Stomach (tissue), 9 donors: ENCODE data around the gene PTPN3. TPM values are rescaled to one million over a fixed set of nuclear protein-coding genes. Genes with fewer than 3 reads are reported as not detected.

Experiments used
- DNase-seq, 2 donors: peaks; one replicate each; pipeline versions ENCODE4 v3.0.0 to v3.0.0-alpha.2; 2013 to 2019
- H3K27ac ChIP-seq, 5 donors: fragments of 200-600 bp in 4 of 5; sonication (generic) in 4 of 5; one replicate each; pipeline ENCODE4 v1.5.1; 2013 to 2019; ENCODE audit warnings: mild to moderate bottlenecking in 1 of 5, moderate library complexity in 1 of 5
- H3K27me3 ChIP-seq, 3 donors: fragments of 200-600 bp; sonication (generic); one replicate each; pipeline ENCODE4 v1.5.1; 2017 to 2019; ENCODE audit warnings: mixed run types in 1 of 3
- H3K36me3 ChIP-seq, 4 donors: fragments of 200-600 bp; sonication (generic); 1 replicate in 3 of 4; 2 replicates in 1 of 4; pipeline ENCODE4 v1.5.1; 2016 to 2019
- H3K4me1 ChIP-seq, 4 donors: fragments of 200-600 bp; sonication (generic); one replicate each; pipeline ENCODE4 v1.5.1; 2016 to 2019
- H3K4me3 ChIP-seq, 4 donors: fragments of 200-600 bp; sonication (generic) in 3 of 4; one replicate each; pipeline ENCODE4 v1.5.1; 2016 to 2019; ENCODE audit warnings: mild to moderate bottlenecking in 1 of 4
- H3K9me3 ChIP-seq, 4 donors: fragments of 200-600 bp; sonication (generic); one replicate each; pipeline ENCODE4 v1.5.1; 2016 to 2019
- EP300 ChIP-seq: sonication (generic); formaldehyde crosslinking; IDR thresholded peaks from one replicate; pipeline ENCODE4 v1.6.1; 2017; ENCODE audit warnings: antibody characterized with exemption
- POLR2A ChIP-seq, 4 donors: fragments of 450-650 bp; IDR thresholded peaks; one replicate each; pipeline ENCODE4 v1.6.1; 2016; ENCODE audit warnings: antibody characterized with exemption in 4 of 4, control low read depth in 2 of 4, mild to moderate bottlenecking in 1 of 4, moderate library complexity in 1 of 4
- POLR2AphosphoS5 ChIP-seq, 3 donors: sonication (generic); formaldehyde crosslinking; IDR thresholded peaks; one replicate each; pipeline ENCODE4 v1.6.1; 2016; ENCODE audit warnings: antibody characterized with exemption in 3 of 3
- WGBS, 5 donors: extraction: QIAGEN DNeasy Blood & Tissue Kit in 3 of 5; methylation state at CpG; one replicate each; pipeline versions ENCODE4 v1.1.5 to v1.1.7; 2013 to 2018; 5-methylcytosine and 5-hydroxymethylcytosine counted together
- intact Hi-C: fragments of 100-400 bp; cut with DNase I; formaldehyde crosslinking; loops from one replicate; pipeline ENCODE4 v1.15.1; 2023; ENCODE audit warnings: low total_unique reads
- polyA plus RNA-seq, 3 donors: library from polyadenylated mRNA; stranded (reverse); fragments of 200-250 nt; gene quantifications; one replicate each; pipeline ENCODE4 v1.2.3, GENCODE V29; 2013
- total RNA-seq, 5 donors: library from RNA; depleted of rRNA; stranded (reverse); fragments of >200 nt; gene quantifications; one replicate each; pipeline versions ENCODE4 v1.1.0 to v1.2.3, GENCODE V29; 2014 to 2016
- TF ChIP-seq, protein P1 (sequence below), 7 experiments: fragments of 450-650 bp in 4 of 7; fragments of 200-600 bp in 3 of 7; sonication (generic) in 3 of 7; IDR thresholded peaks; one replicate each; pipeline ENCODE4 v1.5.1; 2016 to 2019; ENCODE audit warnings: antibody characterized with exemption in 7 of 7, control low read depth in 2 of 7, mild to moderate bottlenecking in 1 of 7
- donor health status: healthy with polysubstance abuse.
- donor health status: Bipolar disorder and iron deficiency.
- donor health status: healthy.

Gene PTPN3
- total and polyA plus RNA-seq, 8 donors: 4.7 to 16.7 (median 13.1) TPM

DNA sequence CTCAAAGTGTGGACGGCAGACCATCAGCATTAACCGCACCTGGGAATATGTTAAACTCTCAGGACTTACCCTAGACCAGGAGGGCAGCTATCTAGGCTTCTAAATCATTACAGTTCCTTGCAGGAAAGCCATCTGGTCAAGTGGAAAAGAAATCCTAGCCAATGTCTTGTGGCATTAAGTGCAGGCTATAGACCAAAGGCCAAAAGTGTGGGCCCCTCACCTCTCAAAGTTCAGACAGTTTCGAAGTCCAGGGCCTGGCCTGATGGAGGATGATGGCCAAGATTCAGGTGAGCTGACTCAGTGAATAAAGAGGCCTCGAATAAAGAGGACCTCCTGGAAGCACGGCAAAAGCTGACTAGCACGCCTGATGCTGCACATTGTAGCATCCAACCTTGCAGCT is 24.0 kb upstream of the PTPN3 start:
- 79 to 89% (median 87%) methylated on average over 6 of the region's 6 CpGs for WGBS, 5 donors

DNA sequence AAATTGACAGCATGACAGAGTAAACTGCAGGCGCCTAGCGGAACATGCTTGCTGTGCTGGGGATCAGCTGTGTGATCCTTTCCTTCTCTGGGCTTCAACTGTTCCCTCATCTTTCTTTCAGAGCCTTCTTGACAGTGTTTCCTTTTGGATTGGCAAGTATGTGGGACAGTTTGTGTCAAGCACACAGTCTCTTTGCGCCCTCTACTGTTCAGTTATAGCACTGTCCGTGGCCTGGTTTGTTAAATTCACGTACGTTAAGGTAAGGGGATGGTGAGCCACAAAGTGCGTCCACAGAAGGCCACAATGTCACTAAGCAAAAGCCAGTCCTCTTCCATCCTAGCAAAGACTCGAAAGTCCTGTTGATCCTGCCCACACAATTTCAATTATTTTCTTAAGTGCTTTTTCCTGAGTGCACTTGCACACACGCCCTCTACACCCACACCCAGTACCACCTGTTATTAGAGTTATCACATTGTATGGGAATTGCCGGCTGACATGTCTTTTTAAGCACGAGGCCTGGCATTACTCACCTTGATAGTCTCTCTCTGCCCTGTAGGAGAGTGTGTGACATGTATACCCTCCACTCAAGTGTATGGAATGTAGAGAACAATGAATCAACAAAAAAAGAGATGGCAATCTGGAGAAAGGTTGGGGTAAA is 22.5 kb upstream of the PTPN3 start:
- no peaks in the 10 kb centered on the region for H3K9me3 ChIP-seq
- WGBS, 5 donors: 10 to 18% (median 12%) methylated on average over 11 of the region's 11 CpGs
- TF ChIP-seq, protein P1, sequence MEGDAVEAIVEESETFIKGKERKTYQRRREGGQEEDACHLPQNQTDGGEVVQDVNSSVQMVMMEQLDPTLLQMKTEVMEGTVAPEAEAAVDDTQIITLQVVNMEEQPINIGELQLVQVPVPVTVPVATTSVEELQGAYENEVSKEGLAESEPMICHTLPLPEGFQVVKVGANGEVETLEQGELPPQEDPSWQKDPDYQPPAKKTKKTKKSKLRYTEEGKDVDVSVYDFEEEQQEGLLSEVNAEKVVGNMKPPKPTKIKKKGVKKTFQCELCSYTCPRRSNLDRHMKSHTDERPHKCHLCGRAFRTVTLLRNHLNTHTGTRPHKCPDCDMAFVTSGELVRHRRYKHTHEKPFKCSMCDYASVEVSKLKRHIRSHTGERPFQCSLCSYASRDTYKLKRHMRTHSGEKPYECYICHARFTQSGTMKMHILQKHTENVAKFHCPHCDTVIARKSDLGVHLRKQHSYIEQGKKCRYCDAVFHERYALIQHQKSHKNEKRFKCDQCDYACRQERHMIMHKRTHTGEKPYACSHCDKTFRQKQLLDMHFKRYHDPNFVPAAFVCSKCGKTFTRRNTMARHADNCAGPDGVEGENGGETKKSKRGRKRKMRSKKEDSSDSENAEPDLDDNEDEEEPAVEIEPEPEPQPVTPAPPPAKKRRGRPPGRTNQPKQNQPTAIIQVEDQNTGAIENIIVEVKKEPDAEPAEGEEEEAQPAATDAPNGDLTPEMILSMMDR (IDR thresholded peaks at IDR 0.05): peak in 5 of 7 experiments; percentile 76 to 90 (median 79)
- TF ChIP-seq POLR2A (IDR thresholded peaks at IDR 0.05) (no peak), EP300 (no peak), POLR2AphosphoS5 (IDR thresholded peaks at IDR 0.05) (peak in 1 of 3 donors; percentile 45)
- intact Hi-C loops: no loop called here
- H3K27ac ChIP-seq: no peak overlapping the region
- H3K36me3 ChIP-seq: no peaks in the 10 kb centered on the region
- peak; percentile 79 to 88 for DNase-seq
- no peaks in the 10 kb centered on the region for H3K27me3 ChIP-seq
- H3K4me1 ChIP-seq: peaks cover 10 to 24% (median 14%) of the 10 kb centered on the region in 4 donors
- no peak overlapping the region for H3K4me3 ChIP-seq

More for the DNA sequence above, 24.0 kb upstream of the PTPN3 start:
- no peak overlapping the region for H3K4me3 ChIP-seq
- no peak for DNase-seq
- H3K4me1 ChIP-seq: peaks cover 10 to 24% (median 14%) of the 10 kb centered on the region in 4 donors
- no peaks in the 10 kb centered on the region for H3K27me3 ChIP-seq
- H3K36me3 ChIP-seq: no peaks in the 10 kb centered on the region
- TF ChIP-seq EP300 (no peak), POLR2A (IDR thresholded peaks at IDR 0.05) (no peak), POLR2AphosphoS5 (IDR thresholded peaks at IDR 0.05) (no peak)
- TF ChIP-seq, protein P1 (IDR thresholded peaks at IDR 0.05): no peak
- H3K27ac ChIP-seq: no peak overlapping the region
- H3K9me3 ChIP-seq: no peaks in the 10 kb centered on the region
- intact Hi-C loops: no loop called here

DNA sequence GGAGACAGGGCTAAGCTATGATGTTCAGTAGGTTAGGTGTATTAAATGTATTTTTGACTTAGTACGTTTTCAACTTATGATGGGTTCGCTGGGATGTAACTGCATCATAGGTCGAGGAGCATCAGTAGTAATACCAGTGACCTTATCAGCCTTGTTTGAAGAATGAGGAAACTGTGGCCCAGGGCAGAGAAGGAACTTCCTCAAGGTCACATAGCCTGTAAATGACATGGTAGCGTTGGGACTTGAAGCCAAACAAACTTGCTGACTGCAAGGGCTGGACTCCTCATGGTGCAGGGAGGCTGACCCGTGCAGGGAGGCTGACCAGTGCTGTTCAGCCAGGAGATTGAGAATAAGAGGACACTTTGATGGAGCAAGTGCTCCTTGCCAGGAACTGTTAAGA is 21.3 kb upstream of the PTPN3 start:
- peak overlapping the region in 1 of 5 donors; percentile 13 for H3K27ac ChIP-seq
- intact Hi-C loops: no loop called here
- no peak overlapping the region for H3K4me3 ChIP-seq
- DNase-seq: no peak
- no peaks in the 10 kb centered on the region for H3K27me3 ChIP-seq
- 38 to 58% (median 48%) methylated on average over 5 of the region's 5 CpGs for WGBS, 5 donors
- no peaks in the 10 kb centered on the region for H3K36me3 ChIP-seq
- TF ChIP-seq POLR2A (IDR thresholded peaks at IDR 0.05) (no peak), EP300 (no peak), POLR2AphosphoS5 (IDR thresholded peaks at IDR 0.05) (no peak)
- TF ChIP-seq, protein P1 (IDR thresholded peaks at IDR 0.05): no peak
- peaks cover 10 to 24% (median 14%) of the 10 kb centered on the region in 4 donors for H3K4me1 ChIP-seq
- no peaks in the 10 kb centered on the region for H3K9me3 ChIP-seq

GRCh38 chr9:109518621-109519335 is 20.7 kb upstream of the PTPN3 start:
- TF ChIP-seq, protein P1 (IDR thresholded peaks at IDR 0.05): no peak
- peak in 1 of 3 donors; percentile 47 for TF ChIP-seq POLR2AphosphoS5 (IDR thresholded peaks at IDR 0.05)
- Histone ChIP-seq H3K27ac (peak overlapping the region in 4 of 5 donors; percentile 2 to 62 (median 18)), H3K4me1 (peaks cover 10 to 24% (median 14%) of the 10 kb centered on the region in 4 donors), H3K9me3 (no peaks in the 10 kb centered on the region), H3K36me3 (no peaks in the 10 kb centered on the region), H3K27me3 (no peaks in the 10 kb centered on the region), H3K4me3 (no peak overlapping the region)
- intact Hi-C loops: no loop called here
- peak in 1 of 2 donors; percentile 44 for DNase-seq
- 70 to 84% (median 77%) methylated on average over 4 of the region's 4 CpGs for WGBS, 5 donors
